ENCODE measurements around the gene ZIC3.

ZIC3 gene

DNA sequence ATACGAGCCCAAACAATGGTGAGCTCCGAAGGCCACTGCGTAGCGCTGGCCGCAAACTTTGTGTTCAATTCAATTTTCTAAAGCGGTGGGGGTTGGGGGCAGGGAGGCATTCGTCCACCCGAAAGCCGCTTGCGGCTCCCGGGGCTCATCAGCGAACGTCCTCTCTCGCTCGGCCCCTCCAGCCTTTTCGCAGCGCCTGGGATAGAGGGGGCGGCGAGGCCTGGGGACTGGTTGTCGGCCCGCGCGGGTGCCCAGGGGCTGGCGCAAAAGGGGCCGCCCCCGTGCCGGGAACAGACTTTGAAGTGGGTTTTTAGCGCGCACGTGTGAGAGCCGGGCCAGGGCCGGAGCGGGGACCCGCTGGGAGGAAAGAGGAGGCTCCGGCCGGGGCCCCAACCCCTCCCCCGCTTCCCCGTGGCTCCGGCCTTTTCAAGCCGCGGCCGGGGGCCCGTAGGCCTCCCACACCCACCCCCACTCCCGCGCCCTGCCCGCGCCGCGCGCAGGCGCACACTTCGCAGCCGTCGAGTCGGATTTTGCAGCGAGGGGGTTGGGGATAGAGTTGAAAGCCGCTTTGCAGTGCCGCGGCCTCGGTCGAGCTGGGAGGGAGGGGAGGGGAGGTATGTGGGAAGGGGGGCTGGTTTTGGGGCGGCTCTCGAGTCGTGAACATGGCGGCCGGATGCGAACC is 8.3 kb downstream of the ZIC3 start:
- DNase-seq, result no peak

DNA sequence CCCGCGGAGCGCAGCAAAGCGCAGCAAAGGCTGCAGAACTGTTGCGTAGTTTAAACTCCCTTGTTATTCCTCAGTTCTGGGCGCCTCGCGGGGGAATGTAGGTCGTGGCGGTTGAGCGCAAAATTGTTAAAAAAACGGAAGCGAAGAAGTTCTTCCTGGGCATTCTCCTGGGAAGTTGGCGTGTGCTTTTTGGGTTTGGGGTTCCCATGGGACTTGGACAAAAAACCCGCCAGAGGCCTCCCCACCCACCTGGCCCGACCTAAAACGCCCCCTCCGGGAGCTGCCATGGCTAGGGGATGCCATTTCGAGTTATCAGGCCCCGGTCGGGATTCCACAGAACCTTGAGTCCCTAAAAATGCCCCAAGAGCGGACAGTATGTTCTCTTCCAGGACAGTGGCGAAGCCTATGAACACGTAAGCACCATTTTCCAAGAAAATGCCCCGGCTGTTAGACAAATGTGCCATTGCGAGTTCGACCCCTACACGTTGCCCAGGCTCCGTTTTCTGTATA is 8.9 kb downstream of the ZIC3 start:
- no peak for DNase-seq

DNA sequence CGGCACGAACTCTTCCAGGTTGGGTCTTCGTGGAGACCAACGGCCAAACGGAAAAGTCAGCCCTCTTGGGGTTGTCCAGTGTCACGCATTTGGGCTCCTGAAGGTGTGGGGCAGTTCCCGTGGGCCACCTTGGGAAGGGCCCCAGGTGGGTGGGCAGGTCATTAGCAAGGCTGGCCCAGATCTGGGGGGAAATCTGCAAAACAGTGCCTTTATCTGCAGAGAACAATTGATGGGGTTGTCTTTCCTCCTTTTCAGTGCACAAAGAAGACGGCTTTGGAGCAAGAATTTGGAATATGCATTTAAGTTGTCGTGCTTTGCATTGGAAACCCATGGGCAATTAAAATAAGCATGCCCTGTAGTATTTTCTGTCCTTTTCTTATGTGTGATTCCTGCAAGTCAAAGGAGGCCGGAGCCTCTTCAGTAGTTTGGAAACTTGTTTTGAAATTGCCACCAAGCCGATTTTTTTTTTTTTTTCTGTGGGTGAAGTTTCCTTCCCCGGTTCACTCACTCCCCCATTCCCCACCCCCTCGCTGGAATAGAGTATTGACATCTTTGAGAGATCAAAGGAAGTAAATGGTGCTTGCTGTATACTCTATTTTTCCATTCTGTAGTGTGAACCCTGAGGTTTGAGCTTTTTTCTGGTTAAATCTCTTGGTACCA is 9.8 kb downstream of the ZIC3 start:
- no peak for DNase-seq

DNA sequence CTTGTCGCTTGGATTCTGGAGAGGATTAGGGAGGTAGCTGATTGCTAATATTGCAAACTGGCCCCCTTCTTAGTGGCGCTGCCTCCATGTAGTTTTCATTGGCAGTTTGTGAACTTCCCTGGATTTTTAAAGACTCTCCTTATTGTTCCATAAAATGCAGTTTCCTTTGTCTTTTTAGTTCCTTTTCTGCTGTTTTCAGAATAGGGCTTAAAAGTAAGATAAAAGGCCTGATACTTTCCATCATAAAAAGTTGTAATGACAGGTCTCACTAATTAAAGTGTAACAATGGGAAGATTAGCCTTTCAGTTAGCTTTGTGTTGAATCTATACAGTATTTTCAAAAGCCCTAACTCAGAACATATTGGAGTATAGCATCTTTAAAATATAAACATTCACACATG is 21.2 kb downstream of the ZIC3 start:
- DNase-seq, result no peak

DNA sequence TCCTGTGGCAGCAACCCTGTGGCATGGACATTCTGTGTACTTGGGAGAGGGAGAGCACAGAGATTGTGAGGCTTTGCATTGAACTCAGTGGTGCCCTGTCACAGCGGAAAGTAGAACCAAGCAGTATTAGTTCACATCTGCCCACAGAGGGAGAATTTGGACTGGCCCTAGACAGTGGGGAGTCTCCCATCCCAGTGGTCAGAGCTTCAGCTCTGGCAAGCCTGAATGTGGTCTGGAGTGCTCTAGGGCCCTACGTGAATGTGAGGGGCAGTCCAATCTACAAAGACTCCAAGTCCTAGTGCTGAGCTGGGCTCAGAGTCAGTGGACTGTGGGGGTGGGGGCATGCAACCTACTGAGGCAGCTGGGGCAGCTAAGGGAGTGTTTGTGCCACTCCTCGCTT is 34.8 kb downstream of the ZIC3 start:
- no peak for DNase-seq

All from activated CD4-positive, CD25-positive, alpha-beta regulatory T cell treated with anti-CD3 and anti-CD28 coated beads, Interleukin-2, amount 50 U/mL, for 72 hours (primary cell).